HCT116 (cell line): ENCODE results near the gene VSNL1. TPM values are rescaled to one million over a fixed set of nuclear protein-coding genes. Genes with fewer than 3 reads are reported as not detected.

Source experiments
- ATAC-seq: fragments of 200-7000 bp; cut with Tn5 transposase; 2 replicates; pipeline ENCODE4 v1.9.1; 2020; ENCODE audit warnings: mild to moderate bottlenecking, moderate library complexity
- BruUV-seq: library from RNA; stranded (reverse); fragments of 400-500 nt; replicated peaks from 2 replicates; lab custom pipeline; 2021; lab: Mats Ljungman, UMichigan
- CTCF ChIA-PET: fragments of 300-600 bp; sonication (Branson Sonifier 250); formaldehyde crosslinking; loops from one replicate; lab custom pipeline; 2021; ENCODE audit warnings: antibody characterized with exemption; lab: Charles Lee
- POLR2A ChIA-PET: fragments of 300-600, 350-600 bp; sonication (Branson Sonifier 250); formaldehyde crosslinking; loops from one replicate; lab custom pipeline; 2021; ENCODE audit warnings: antibody characterized with exemption; lab: Charles Lee
- RAD21 ChIA-PET, 2 experiments: fragments of 300-600 bp; sonication (Branson Sonifier 250); formaldehyde crosslinking; loops; one replicate each; lab custom pipeline; 2023; ENCODE audit warnings: low total read pairs in 2 of 2; ENCODE audit not compliant: uncharacterized antibody in 2 of 2, unreplicated experiment in 2 of 2, low non-redundant PET in 1 of 2; lab: Charles Lee
- DNase-seq: peaks from one replicate; pipeline ENCODE4 v3.0.0-alpha.2; 2010; ENCODE audit warnings: low read depth, low spot score
- H2AFZ ChIP-seq: fragments of 200-600 bp; shearing (Covaris generic), sonication (generic); 2 replicates; pipeline ENCODE4 v1.6.1; 2017; ENCODE audit warnings: low read depth, mixed run types, mixed read lengths, antibody characterized with exemption, low read length; ENCODE audit not compliant: poor library complexity, severe bottlenecking
- H3K27ac ChIP-seq: 2 replicates; pipeline ENCODE4 v1.5.1; 2012; ENCODE audit warnings: low read depth, low read length
- H3K27me3 ChIP-seq: fragments of 200-600 bp; sonication (generic); 2 replicates; pipeline ENCODE4 v1.6.1; 2016; ENCODE audit warnings: mixed run types, low read length, mixed read lengths; ENCODE audit not compliant: insufficient read depth
- H3K36me3 ChIP-seq, 2 experiments: fragments of 200-500 bp in 1 of 2; fragments of 200-600 bp in 1 of 2; sonication (Bioruptor generic) in 1 of 2; sonication (generic) in 1 of 2; 2 replicates each; pipeline versions ENCODE4 v1.5.1 to v1.6.1; 2014 to 2016; ENCODE audit warnings: low read length in 2 of 2, inconsistent platforms in 1 of 2, mixed read lengths in 1 of 2, mixed run types in 1 of 2; ENCODE audit not compliant: insufficient read depth in 2 of 2, control insufficient read depth in 1 of 2
- H3K4me1 ChIP-seq, 2 experiments: fragments of 200-600 bp in 1 of 2; sonication (generic) in 1 of 2; 2 replicates each; pipeline versions ENCODE4 v1.5.1 to v1.6.1; 2012 to 2017; ENCODE audit warnings: low read length in 2 of 2, inconsistent platforms in 1 of 2, mild to moderate bottlenecking in 1 of 2, mixed read lengths in 1 of 2, mixed run types in 1 of 2, moderate library complexity in 1 of 2; ENCODE audit not compliant: insufficient read depth in 2 of 2, control insufficient read depth in 1 of 2
- H3K4me2 ChIP-seq: fragments of 200-600 bp; sonication (generic); 2 replicates; pipeline ENCODE4 v1.6.1; 2017; ENCODE audit warnings: mixed run types, low read length, mixed read lengths
- H3K4me3 ChIP-seq, 2 experiments: fragments of 200-600 bp in 1 of 2; sonication (generic) in 1 of 2; replicated peaks in 1 of 2; 2 replicates each; pipeline ENCODE4 v1.5.1; 2011 to 2016; ENCODE audit warnings: low read length in 2 of 2, control low read depth in 1 of 2, low read depth in 1 of 2, mild to moderate bottlenecking in 1 of 2, mixed read lengths in 1 of 2, mixed run types in 1 of 2
- H3K79me2 ChIP-seq: fragments of 200-600 bp; sonication (generic); 2 replicates; pipeline ENCODE4 v1.6.1; 2017; ENCODE audit warnings: mild to moderate bottlenecking, mixed run types, low read length, moderate library complexity, mixed read lengths; ENCODE audit not compliant: insufficient read depth
- H3K9ac ChIP-seq: fragments of 200-600 bp; sonication (generic); 2 replicates; pipeline ENCODE4 v1.6.1; 2016; ENCODE audit warnings: low read length, mixed read lengths
- H3K9me2 ChIP-seq: fragments of 200-600 bp; sonication (generic), shearing (Covaris generic); 2 replicates; pipeline ENCODE4 v1.6.1; 2017; ENCODE audit warnings: mixed run types, mild to moderate bottlenecking, moderate library complexity; ENCODE audit not compliant: insufficient read depth
- H3K9me3 ChIP-seq, 2 experiments: fragments of 200-500 bp in 1 of 2; fragments of 200-600 bp in 1 of 2; sonication (Bioruptor generic) in 1 of 2; sonication (generic) in 1 of 2; 2 replicates each; pipeline ENCODE4 v1.6.1; 2014 to 2017; ENCODE audit warnings: low read length in 2 of 2, mixed read lengths in 2 of 2, inconsistent platforms in 1 of 2, low read depth in 1 of 2, mild to moderate bottlenecking in 1 of 2, mixed run types in 1 of 2, moderate library complexity in 1 of 2; ENCODE audit not compliant: control insufficient read depth in 1 of 2, insufficient read depth in 1 of 2
- H4K20me1 ChIP-seq: fragments of 200-600 bp; sonication (generic), shearing (Covaris generic); 2 replicates; pipeline ENCODE4 v1.6.1; 2017; ENCODE audit warnings: mixed run types, mild to moderate bottlenecking, moderate library complexity; ENCODE audit not compliant: insufficient read depth
- CBX3 ChIP-seq: IDR thresholded peaks from 2 replicates; pipeline ENCODE4 v1.6.1; 2012; ENCODE audit warnings: low read depth
- CEBPB ChIP-seq: IDR thresholded peaks from 2 replicates; pipeline ENCODE4 v1.6.1; 2012; ENCODE audit warnings: low read depth
- EZH2 ChIP-seq: fragments of 200-600 bp; sonication (generic); IDR thresholded peaks from 2 replicates; pipeline ENCODE4 v1.6.1; 2017; ENCODE audit warnings: antibody characterized with exemption, mixed run types
- EZH2phosphoT487 ChIP-seq: fragments of 200-600 bp; IDR thresholded peaks from 2 replicates; pipeline ENCODE4 v1.6.1; 2018; ENCODE audit warnings: antibody characterized with exemption, borderline replicate concordance
- FOSL1 ChIP-seq: IDR thresholded peaks from 2 replicates; pipeline ENCODE4 v1.6.1; 2012; ENCODE audit warnings: low read depth
- POLR2A ChIP-seq: IDR thresholded peaks from 2 replicates; pipeline ENCODE4 v1.7.0; 2011; ENCODE audit warnings: borderline replicate concordance; ENCODE audit not compliant: insufficient read depth, insufficient read length; ENCODE audit errors: extremely low read depth
- POLR2AphosphoS5 ChIP-seq: IDR thresholded peaks from 2 replicates; pipeline ENCODE4 v1.6.1; 2011; ENCODE audit warnings: mild to moderate bottlenecking, low read depth, low read length, moderate library complexity
- RAD21 ChIP-seq: IDR thresholded peaks from 2 replicates; pipeline ENCODE4 v1.6.1; 2012; ENCODE audit warnings: low read depth, mild to moderate bottlenecking
- SIN3A ChIP-seq: IDR thresholded peaks from 2 replicates; pipeline ENCODE4 v1.6.1; 2012; ENCODE audit warnings: low read depth
- SP1 ChIP-seq: IDR thresholded peaks from 2 replicates; pipeline ENCODE4 v1.6.1; 2012; ENCODE audit warnings: low read depth
- SRF ChIP-seq: IDR thresholded peaks from 2 replicates; pipeline ENCODE4 v1.6.1; 2012; ENCODE audit warnings: low read depth
- YY1 ChIP-seq: IDR thresholded peaks from 2 replicates; pipeline ENCODE4 v1.6.1; 2011; ENCODE audit warnings: low read length, low read depth, moderate library complexity, mild to moderate bottlenecking; ENCODE audit not compliant: insufficient replicate concordance; ENCODE audit errors: extremely low read depth
- ZNF274 ChIP-seq: fragments of 200-500 bp; sonication (Bioruptor generic); IDR thresholded peaks from 2 replicates; pipeline ENCODE4 v1.6.1; 2014; ENCODE audit warnings: mild to moderate bottlenecking, low read depth, low read length, inconsistent platforms
- intact Hi-C: fragments of 100-400 bp; cut with micrococcal nuclease; formaldehyde crosslinking; loops from 2 replicates; pipeline ENCODE4 v1.10.0; 2022
- total RNA-seq: library from RNA; stranded (reverse); gene quantifications from one replicate; pipeline ENCODE4 v1.2.1, GENCODE V29; 2021; ENCODE audit not compliant: unreplicated experiment
- TF ChIP-seq, protein P1 (sequence below), 3 experiments: fragments of 200-600 bp in 1 of 3; sonication (generic) in 1 of 3; IDR thresholded peaks in 2 of 3; conservative IDR thresholded peaks in 1 of 3; 2 replicates each; pipeline ENCODE4 v1.5.1; 2012 to 2017; ENCODE audit warnings: low read depth in 2 of 3, low read length in 2 of 3, antibody characterized with exemption in 1 of 3, borderline replicate concordance in 1 of 3, control low read depth in 1 of 3, mild to moderate bottlenecking in 1 of 3, mixed read lengths in 1 of 3, mixed run types in 1 of 3, moderate library complexity in 1 of 3; ENCODE audit not compliant: insufficient read depth in 1 of 3
- TF ChIP-seq, protein P2 (sequence below): IDR thresholded peaks from 2 replicates; pipeline ENCODE4 v1.6.1; 2012
- TF ChIP-seq, protein P3 (sequence below): IDR thresholded peaks from 2 replicates; pipeline ENCODE4 v1.6.1; 2011; ENCODE audit warnings: mild to moderate bottlenecking, low read length, moderate library complexity; ENCODE audit not compliant: insufficient replicate concordance; ENCODE audit errors: extremely low read depth
- TF ChIP-seq, protein P4 (sequence below): IDR thresholded peaks from 2 replicates; pipeline ENCODE4 v1.6.1; 2012; ENCODE audit warnings: low read depth

The VSNL1 gene
- total RNA-seq, 1 experiment from 2014 or later, result 4.6 TPM

DNA sequence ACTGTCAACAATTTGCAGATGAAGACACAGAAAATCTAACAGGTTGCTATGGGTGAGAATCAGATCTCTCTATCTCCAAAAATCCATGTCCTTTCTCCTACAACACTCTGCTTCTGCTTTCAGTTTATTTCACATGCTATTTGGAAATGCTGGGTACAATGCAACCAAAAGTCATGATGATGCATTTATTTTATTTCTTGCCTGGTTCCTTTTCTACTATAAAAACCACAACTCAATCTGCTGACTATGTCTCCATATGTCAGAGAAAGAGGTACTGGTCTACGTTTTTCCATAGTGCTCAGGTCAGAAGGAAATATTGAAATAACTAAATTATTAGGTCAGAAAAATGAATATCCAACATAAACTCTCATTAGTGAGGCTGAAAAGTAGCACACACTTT, 42.8 kb upstream of the VSNL1 start:
- ChIA-PET POLR2A (interaction anchor here (1.2 kb wide), 1 partner anchor 9 kb away, joined by 3 read pairs; no protein-coding TSS in a partner anchor), RAD21 (no interaction called here), CTCF (no interaction called here)
- H3K27ac ChIP-seq, result no peak overlapping the region
- intact Hi-C loops, result no loop called here
- DNase-seq (no peak), ATAC-seq (no peak)
- H3K4me1 ChIP-seq, result no peaks in the 10 kb centered on the region
- H2AFZ ChIP-seq, result no peak overlapping the region
- no peak overlapping the region for H3K4me3 ChIP-seq
- H3K9me2 ChIP-seq, result no peaks in the 10 kb centered on the region
- no peaks in the 10 kb centered on the region for H3K79me2 ChIP-seq
- no peaks in the 10 kb centered on the region for H3K27me3 ChIP-seq
- no peaks in the 10 kb centered on the region for H4K20me1 ChIP-seq
- TF ChIP-seq, protein P1, sequence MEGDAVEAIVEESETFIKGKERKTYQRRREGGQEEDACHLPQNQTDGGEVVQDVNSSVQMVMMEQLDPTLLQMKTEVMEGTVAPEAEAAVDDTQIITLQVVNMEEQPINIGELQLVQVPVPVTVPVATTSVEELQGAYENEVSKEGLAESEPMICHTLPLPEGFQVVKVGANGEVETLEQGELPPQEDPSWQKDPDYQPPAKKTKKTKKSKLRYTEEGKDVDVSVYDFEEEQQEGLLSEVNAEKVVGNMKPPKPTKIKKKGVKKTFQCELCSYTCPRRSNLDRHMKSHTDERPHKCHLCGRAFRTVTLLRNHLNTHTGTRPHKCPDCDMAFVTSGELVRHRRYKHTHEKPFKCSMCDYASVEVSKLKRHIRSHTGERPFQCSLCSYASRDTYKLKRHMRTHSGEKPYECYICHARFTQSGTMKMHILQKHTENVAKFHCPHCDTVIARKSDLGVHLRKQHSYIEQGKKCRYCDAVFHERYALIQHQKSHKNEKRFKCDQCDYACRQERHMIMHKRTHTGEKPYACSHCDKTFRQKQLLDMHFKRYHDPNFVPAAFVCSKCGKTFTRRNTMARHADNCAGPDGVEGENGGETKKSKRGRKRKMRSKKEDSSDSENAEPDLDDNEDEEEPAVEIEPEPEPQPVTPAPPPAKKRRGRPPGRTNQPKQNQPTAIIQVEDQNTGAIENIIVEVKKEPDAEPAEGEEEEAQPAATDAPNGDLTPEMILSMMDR (IDR thresholded peaks at IDR 0.05 in 2 of 3, conservative IDR thresholded peaks at IDR 0.05 in 1 of 3; ENCODE audit: borderline replicate concordance in 1 of 3, insufficient read depth in 1 of 3, low read depth in 2 of 3, low read length in 2 of 3), result no peak
- TF ChIP-seq, protein P2, sequence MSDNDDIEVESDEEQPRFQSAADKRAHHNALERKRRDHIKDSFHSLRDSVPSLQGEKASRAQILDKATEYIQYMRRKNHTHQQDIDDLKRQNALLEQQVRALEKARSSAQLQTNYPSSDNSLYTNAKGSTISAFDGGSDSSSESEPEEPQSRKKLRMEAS, result no peak
- TF ChIP-seq EZH2 (no peak), YY1 (no peak), SIN3A (no peak), POLR2A (no peak), CBX3 (no peak), ZNF274 (no peak), RAD21 (no peak), EZH2phosphoT487 (no peak), FOSL1 (no peak), SP1 (no peak), CEBPB (no peak), POLR2AphosphoS5 (no peak), SRF (no peak)
- TF ChIP-seq, protein P3, sequence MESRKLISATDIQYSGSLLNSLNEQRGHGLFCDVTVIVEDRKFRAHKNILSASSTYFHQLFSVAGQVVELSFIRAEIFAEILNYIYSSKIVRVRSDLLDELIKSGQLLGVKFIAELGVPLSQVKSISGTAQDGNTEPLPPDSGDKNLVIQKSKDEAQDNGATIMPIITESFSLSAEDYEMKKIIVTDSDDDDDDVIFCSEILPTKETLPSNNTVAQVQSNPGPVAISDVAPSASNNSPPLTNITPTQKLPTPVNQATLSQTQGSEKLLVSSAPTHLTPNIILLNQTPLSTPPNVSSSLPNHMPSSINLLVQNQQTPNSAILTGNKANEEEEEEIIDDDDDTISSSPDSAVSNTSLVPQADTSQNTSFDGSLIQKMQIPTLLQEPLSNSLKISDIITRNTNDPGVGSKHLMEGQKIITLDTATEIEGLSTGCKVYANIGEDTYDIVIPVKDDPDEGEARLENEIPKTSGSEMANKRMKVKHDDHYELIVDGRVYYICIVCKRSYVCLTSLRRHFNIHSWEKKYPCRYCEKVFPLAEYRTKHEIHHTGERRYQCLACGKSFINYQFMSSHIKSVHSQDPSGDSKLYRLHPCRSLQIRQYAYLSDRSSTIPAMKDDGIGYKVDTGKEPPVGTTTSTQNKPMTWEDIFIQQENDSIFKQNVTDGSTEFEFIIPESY, result no peak
- TF ChIP-seq, protein P4, sequence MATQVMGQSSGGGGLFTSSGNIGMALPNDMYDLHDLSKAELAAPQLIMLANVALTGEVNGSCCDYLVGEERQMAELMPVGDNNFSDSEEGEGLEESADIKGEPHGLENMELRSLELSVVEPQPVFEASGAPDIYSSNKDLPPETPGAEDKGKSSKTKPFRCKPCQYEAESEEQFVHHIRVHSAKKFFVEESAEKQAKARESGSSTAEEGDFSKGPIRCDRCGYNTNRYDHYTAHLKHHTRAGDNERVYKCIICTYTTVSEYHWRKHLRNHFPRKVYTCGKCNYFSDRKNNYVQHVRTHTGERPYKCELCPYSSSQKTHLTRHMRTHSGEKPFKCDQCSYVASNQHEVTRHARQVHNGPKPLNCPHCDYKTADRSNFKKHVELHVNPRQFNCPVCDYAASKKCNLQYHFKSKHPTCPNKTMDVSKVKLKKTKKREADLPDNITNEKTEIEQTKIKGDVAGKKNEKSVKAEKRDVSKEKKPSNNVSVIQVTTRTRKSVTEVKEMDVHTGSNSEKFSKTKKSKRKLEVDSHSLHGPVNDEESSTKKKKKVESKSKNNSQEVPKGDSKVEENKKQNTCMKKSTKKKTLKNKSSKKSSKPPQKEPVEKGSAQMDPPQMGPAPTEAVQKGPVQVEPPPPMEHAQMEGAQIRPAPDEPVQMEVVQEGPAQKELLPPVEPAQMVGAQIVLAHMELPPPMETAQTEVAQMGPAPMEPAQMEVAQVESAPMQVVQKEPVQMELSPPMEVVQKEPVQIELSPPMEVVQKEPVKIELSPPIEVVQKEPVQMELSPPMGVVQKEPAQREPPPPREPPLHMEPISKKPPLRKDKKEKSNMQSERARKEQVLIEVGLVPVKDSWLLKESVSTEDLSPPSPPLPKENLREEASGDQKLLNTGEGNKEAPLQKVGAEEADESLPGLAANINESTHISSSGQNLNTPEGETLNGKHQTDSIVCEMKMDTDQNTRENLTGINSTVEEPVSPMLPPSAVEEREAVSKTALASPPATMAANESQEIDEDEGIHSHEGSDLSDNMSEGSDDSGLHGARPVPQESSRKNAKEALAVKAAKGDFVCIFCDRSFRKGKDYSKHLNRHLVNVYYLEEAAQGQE, result no peak
- H3K4me2 ChIP-seq, result no peak overlapping the region
- no TSS peak for BruUV-seq
- no peaks in the 10 kb centered on the region for H3K9me3 ChIP-seq
- H3K36me3 ChIP-seq, result no peaks in the 10 kb centered on the region
- no peak overlapping the region for H3K9ac ChIP-seq
